ENCODE results near the gene ZNF593OS. TPM values are rescaled to one million over a fixed set of nuclear protein-coding genes. Genes with fewer than 3 reads are reported as not detected.

Gene ZNF593OS
- total RNA-seq, 4 donors from 2014 or later: not detected

GRCh38 chr1:26190373-26190987 lies 18.8 kb upstream of the ZNF593OS start, which contains the start of gene CATSPER4:
TSS of gene CATSPER4 (plus strand) at chr1:26190602. CDS start at chr1:26190628, 26 bp downstream.
- no peak for ATAC-seq
- Histone ChIP-seq H3K4me3 (no peak within 1 kb of the TSS), H3K27me3 (no peaks in the 10 kb centered on the region), H3K9me3 (no peaks in the 10 kb centered on the region), H3K27ac (no peak within 1 kb of the TSS), H3K4me1 (no peaks in the 10 kb centered on the region), H3K36me3 (no peaks in the 10 kb centered on the region)
- 42% methylated on average over 11 of the region's 16 CpGs; no CpG with 5 or more reads in 1 of the 2 donors for WGBS, 2 donors (ENCODE audit: low coverage in 1 of 2)
- TF ChIP-seq POLR2A (IDR thresholded peaks at IDR 0.05) (no peak), EP300 (IDR thresholded peaks at IDR 0.05) (no peak), POLR2AphosphoS5 (IDR thresholded peaks at IDR 0.05) (no peak), CTCF (IDR thresholded peaks at IDR 0.05) (no peak)

GRCh38 chr1:26189751-26190275 lies 18.2 kb upstream of the ZNF593OS start:
- no CpG with 5 or more reads among the region's 7 CpGs for WGBS, 2 donors (ENCODE audit: low coverage in 1 of 2)

GRCh38 chr1:26189331-26189730 lies 17.7 kb upstream of the ZNF593OS start:
- TF ChIP-seq CTCF (IDR thresholded peaks at IDR 0.05): no peak
- TF ChIP-seq POLR2A (IDR thresholded peaks at IDR 0.05): no peak
- TF ChIP-seq POLR2AphosphoS5 (IDR thresholded peaks at IDR 0.05): no peak
- no peak for TF ChIP-seq EP300 (IDR thresholded peaks at IDR 0.05)
- H3K4me3 ChIP-seq: no peak overlapping the region
- H3K4me1 ChIP-seq: no peaks in the 10 kb centered on the region
- WGBS, 2 donors (ENCODE audit: low coverage in 1 of 2): 60 to 69% methylated on average over 2 to 3 of the region's 6 CpGs
- no peak overlapping the region for H3K27ac ChIP-seq
- no peak for ATAC-seq
- no peaks in the 10 kb centered on the region for H3K27me3 ChIP-seq
- no peaks in the 10 kb centered on the region for H3K36me3 ChIP-seq
- H3K9me3 ChIP-seq: no peaks in the 10 kb centered on the region

More at GRCh38 chr1:26189751-26190275, 18.2 kb upstream of the ZNF593OS start:
- H3K27me3 ChIP-seq: no peaks in the 10 kb centered on the region
- H3K4me1 ChIP-seq: no peaks in the 10 kb centered on the region
- H3K36me3 ChIP-seq: no peaks in the 10 kb centered on the region
- H3K9me3 ChIP-seq: no peaks in the 10 kb centered on the region
- no peak for ATAC-seq
- TF ChIP-seq POLR2AphosphoS5 (IDR thresholded peaks at IDR 0.05) (no peak), POLR2A (IDR thresholded peaks at IDR 0.05) (no peak), CTCF (IDR thresholded peaks at IDR 0.05) (no peak), EP300 (IDR thresholded peaks at IDR 0.05) (no peak)
- H3K27ac ChIP-seq: no peak overlapping the region
- H3K4me3 ChIP-seq: no peak overlapping the region

- Histone ChIP-seq H3K27me3 (no peaks in the 10 kb centered on the region), H3K4me3 (no peak overlapping the region), H3K4me1 (no peaks in the 10 kb centered on the region), H3K36me3 (no peaks in the 10 kb centered on the region), H3K9me3 (no peaks in the 10 kb centered on the region), H3K27ac (no peak overlapping the region)
- TF ChIP-seq CTCF (IDR thresholded peaks at IDR 0.05): no peak
- TF ChIP-seq POLR2AphosphoS5 (IDR thresholded peaks at IDR 0.05): no peak
- no peak for TF ChIP-seq EP300 (IDR thresholded peaks at IDR 0.05)
- TF ChIP-seq POLR2A (IDR thresholded peaks at IDR 0.05): no peak
- ATAC-seq: no peak
- no CpG with 5 or more reads among the region's 8 CpGs for WGBS, 2 donors (ENCODE audit: low coverage in 1 of 2)
Measured at GRCh38 chr1:26188477-26188876, 16.8 kb upstream of the ZNF593OS start.

GRCh38 chr1:26187882-26188281 lies 16.2 kb upstream of the ZNF593OS start:
- TF ChIP-seq EP300 (IDR thresholded peaks at IDR 0.05): no peak
- TF ChIP-seq CTCF (IDR thresholded peaks at IDR 0.05): no peak
- no peak for TF ChIP-seq POLR2A (IDR thresholded peaks at IDR 0.05)
- no peak for TF ChIP-seq POLR2AphosphoS5 (IDR thresholded peaks at IDR 0.05)
- Histone ChIP-seq H3K27ac (no peak overlapping the region), H3K9me3 (no peaks in the 10 kb centered on the region), H3K27me3 (no peaks in the 10 kb centered on the region), H3K4me1 (no peaks in the 10 kb centered on the region), H3K4me3 (no peak overlapping the region), H3K36me3 (no peaks in the 10 kb centered on the region)
- 100% methylated on average over 1 of the region's 6 CpGs; no CpG with 5 or more reads in 1 of the 2 donors for WGBS, 2 donors (ENCODE audit: low coverage in 1 of 2)
- ATAC-seq: no peak

Data from gastroesophageal sphincter (tissue), 4 donors.